SK-N-SH (cell line): ENCODE measurements around the gene PXT1. TPM values are rescaled to one million over a fixed set of nuclear protein-coding genes. Genes with fewer than 3 reads are reported as not detected.

Source experiments
- CTCF ChIA-PET: fragments of 300-600, 350-600 bp; formaldehyde crosslinking; extraction: SDS; loops from one replicate; lab custom pipeline; 2021; lab: Yijun Ruan, JAX
- POLR2A ChIA-PET: fragments of 350-600 bp; sonication (Branson Sonifier 250); formaldehyde crosslinking; extraction: SDS; loops from one replicate; lab custom pipeline; 2020; ENCODE audit warnings: antibody characterized with exemption, inconsistent platforms; lab: Yijun Ruan, JAX
- DNase-seq: peaks from one replicate; pipeline ENCODE4 v3.0.0; 2012
- H2AFZ ChIP-seq: fragments of 200-600 bp; sonication (generic); 2 replicates; pipeline ENCODE4 v1.8.1; 2016; ENCODE audit warnings: antibody characterized with exemption, mild to moderate bottlenecking, low read depth
- H3F3A ChIP-seq: fragments of 200-600 bp; sonication (generic); replicated peaks from 2 replicates; pipeline ENCODE3; 2016; ENCODE audit warnings: antibody characterized with exemption, mild to moderate bottlenecking; ENCODE audit not compliant: insufficient read depth
- H3K27ac ChIP-seq, 2 experiments: fragments of 200-500 bp in 1 of 2; fragments of 200-600 bp in 1 of 2; sonication (Bioruptor generic) in 1 of 2; sonication (generic), shearing (Covaris generic) in 1 of 2; 2 replicates each; pipeline versions ENCODE4 v1.5.1 to v1.6.1; 2014 to 2016; ENCODE audit warnings: low read depth in 2 of 2, inconsistent platforms in 1 of 2, low read length in 1 of 2, mild to moderate bottlenecking in 1 of 2, mixed read lengths in 1 of 2
- H3K27me3 ChIP-seq: fragments of 200-600 bp; sonication (generic), shearing (Covaris generic); 2 replicates; pipeline ENCODE4 v1.6.1; 2016; ENCODE audit warnings: mixed run types; ENCODE audit not compliant: insufficient read depth
- H3K36me3 ChIP-seq, 2 experiments: fragments of 200-500 bp in 1 of 2; fragments of 200-600 bp in 1 of 2; sonication (Bioruptor generic) in 1 of 2; sonication (generic) in 1 of 2; replicated peaks in 1 of 2; 2 replicates each; pipeline versions ENCODE3 to v1.5.1; 2014 to 2016; ENCODE audit warnings: low read length in 1 of 2, mild to moderate bottlenecking in 1 of 2; ENCODE audit not compliant: insufficient read depth in 2 of 2, control insufficient read depth in 1 of 2
- H3K4me1 ChIP-seq, 2 experiments: fragments of 200-500 bp in 1 of 2; fragments of 200-600 bp in 1 of 2; sonication (Bioruptor generic) in 1 of 2; sonication (generic), shearing (Covaris generic) in 1 of 2; 2 replicates each; pipeline versions ENCODE4 v1.5.1 to v1.6.1; 2014 to 2016; ENCODE audit warnings: low read depth in 1 of 2, low read length in 1 of 2, mixed run types in 1 of 2; ENCODE audit not compliant: insufficient read depth in 2 of 2, control insufficient read depth in 1 of 2
- H3K4me2 ChIP-seq: fragments of 200-600 bp; sonication (generic), shearing (Covaris generic); 2 replicates; pipeline ENCODE4 v1.6.1; 2017; ENCODE audit warnings: mixed run types
- H3K4me3 ChIP-seq, 2 experiments: fragments of 200-500 bp in 1 of 2; fragments of 200-600 bp in 1 of 2; sonication (Bioruptor generic) in 1 of 2; sonication (generic), shearing (Covaris generic) in 1 of 2; 2 replicates each; pipeline versions ENCODE4 v1.5.1 to v1.8.1; 2014 to 2016; ENCODE audit warnings: low read depth in 2 of 2, inconsistent platforms in 1 of 2, low read length in 1 of 2, mild to moderate bottlenecking in 1 of 2, mixed read lengths in 1 of 2, moderate library complexity in 1 of 2
- H3K79me2 ChIP-seq: fragments of 200-600 bp; sonication (generic); 2 replicates; pipeline ENCODE4 v1.8.1; 2017; ENCODE audit warnings: mild to moderate bottlenecking; ENCODE audit not compliant: insufficient read depth
- H3K9ac ChIP-seq: fragments of 200-600 bp; sonication (generic); 2 replicates; pipeline ENCODE4 v1.6.1; 2017; ENCODE audit warnings: mixed run types
- H3K9me2 ChIP-seq: fragments of 200-600 bp; sonication (generic); 2 replicates; pipeline ENCODE4 v1.6.1; 2017; ENCODE audit warnings: mixed run types
- H3K9me3 ChIP-seq: fragments of 200-600 bp; sonication (generic); 2 replicates; pipeline ENCODE4 v1.6.1; 2017; ENCODE audit warnings: mixed run types, mild to moderate bottlenecking, moderate library complexity
- H4K20me1 ChIP-seq: fragments of 200-600 bp; sonication (generic); 2 replicates; pipeline ENCODE4 v1.6.1; 2017; ENCODE audit warnings: mild to moderate bottlenecking, mixed run types; ENCODE audit not compliant: insufficient read depth
- CHD2 ChIP-seq: fragments of 150-350 bp; IDR thresholded peaks from 2 replicates; pipeline ENCODE4 v1.6.1; 2018; ENCODE audit warnings: low read length; ENCODE audit not compliant: partially characterized antibody
- GATA2 ChIP-seq: sonication (generic); formaldehyde crosslinking; IDR thresholded peaks from 2 replicates; pipeline ENCODE4 v1.5.0; 2020; ENCODE audit warnings: mild to moderate bottlenecking, missing genetic modification reagents
- MXI1 ChIP-seq: IDR thresholded peaks from 2 replicates; pipeline ENCODE4 v1.6.1; 2012; ENCODE audit warnings: mild to moderate bottlenecking, low read depth, low read length, improper control_type of control experiment
- RAD21 ChIP-seq: IDR thresholded peaks from 2 replicates; pipeline ENCODE4 v1.6.1; 2012; ENCODE audit warnings: mild to moderate bottlenecking, low read length
- RCOR1 ChIP-seq: fragments of 150-350 bp; IDR thresholded peaks from 2 replicates; pipeline ENCODE4 v1.6.1; 2017; ENCODE audit warnings: antibody characterized with exemption, low read length
- WGBS: methylation state at CpG from one replicate; pipeline ENCODE4 v1.1.6; 2017; ENCODE audit warnings: low lambda C conversion rate; 5-methylcytosine and 5-hydroxymethylcytosine counted together
- polyA plus RNA-seq, 3 experiments: library from polyadenylated mRNA; depleted of rRNA; stranded (reverse); fragments of >200 nt; gene quantifications; 2 replicates each; pipeline ENCODE4 v1.2.3, GENCODE V29; 2012
- TF ChIP-seq, protein P1 (sequence below): IDR thresholded peaks from 2 replicates; pipeline ENCODE4 v1.4.0; 2012; ENCODE audit warnings: low read depth, borderline replicate concordance
- TF ChIP-seq, protein P2 (sequence below): fragments of 150-350 bp; IDR thresholded peaks from 2 replicates; pipeline ENCODE4 v1.6.1; 2016; ENCODE audit warnings: mild to moderate bottlenecking, low read depth, low read length
- TF ChIP-seq, protein P3 (sequence below): IDR thresholded peaks from 2 replicates; pipeline ENCODE4 v1.6.1; 2012; ENCODE audit warnings: mild to moderate bottlenecking, low read depth, low read length, moderate library complexity

Gene PXT1
- polyA plus RNA-seq, 1 of the 3 experiments (the other 2 are of a cell fraction), result not detected

DNA sequence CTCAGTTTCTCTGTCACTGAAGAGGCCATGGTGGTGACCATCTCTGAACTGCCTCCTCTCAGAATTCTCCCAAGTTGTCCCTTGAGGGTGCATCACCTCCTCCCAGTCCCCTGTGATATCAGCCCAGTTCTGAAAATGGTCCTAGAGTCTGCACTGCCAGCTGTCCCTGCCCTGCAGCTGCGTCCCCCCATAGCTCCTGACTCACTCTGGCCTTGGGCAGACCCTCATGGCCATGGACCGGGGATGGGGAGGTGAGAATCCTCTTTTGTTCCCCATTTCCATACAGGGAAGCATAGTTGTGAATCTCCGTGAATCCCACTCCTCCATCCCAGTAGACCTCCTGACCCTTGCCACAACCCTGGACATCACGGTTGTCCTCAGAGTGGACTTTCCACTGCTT lies 59.7 kb downstream of the PXT1 start:
- Histone ChIP-seq H3K27ac (no peak overlapping the region), H3K79me2 (no peaks in the 10 kb centered on the region), H3K9me2 (no peaks in the 10 kb centered on the region), H4K20me1 (no peaks in the 10 kb centered on the region), H3K36me3 (no peaks in the 10 kb centered on the region), H3K9ac (no peak overlapping the region), H3K27me3 (no peaks in the 10 kb centered on the region), H3F3A (no peaks in the 10 kb centered on the region), H3K9me3 (no peaks in the 10 kb centered on the region), H3K4me3 (no peak overlapping the region), H3K4me2 (no peak overlapping the region), H2AFZ (no peak overlapping the region), H3K4me1 (peaks cover 0 to 14% of the 10 kb centered on the region in 2 experiments; a peak in 1 of 4 replicates)
- WGBS, result 69% methylated on average over 4 of the region's 4 CpGs
- TF ChIP-seq RAD21, result no peak
- TF ChIP-seq MXI1, result no peak
- TF ChIP-seq CHD2, result no peak
- TF ChIP-seq, protein P1, sequence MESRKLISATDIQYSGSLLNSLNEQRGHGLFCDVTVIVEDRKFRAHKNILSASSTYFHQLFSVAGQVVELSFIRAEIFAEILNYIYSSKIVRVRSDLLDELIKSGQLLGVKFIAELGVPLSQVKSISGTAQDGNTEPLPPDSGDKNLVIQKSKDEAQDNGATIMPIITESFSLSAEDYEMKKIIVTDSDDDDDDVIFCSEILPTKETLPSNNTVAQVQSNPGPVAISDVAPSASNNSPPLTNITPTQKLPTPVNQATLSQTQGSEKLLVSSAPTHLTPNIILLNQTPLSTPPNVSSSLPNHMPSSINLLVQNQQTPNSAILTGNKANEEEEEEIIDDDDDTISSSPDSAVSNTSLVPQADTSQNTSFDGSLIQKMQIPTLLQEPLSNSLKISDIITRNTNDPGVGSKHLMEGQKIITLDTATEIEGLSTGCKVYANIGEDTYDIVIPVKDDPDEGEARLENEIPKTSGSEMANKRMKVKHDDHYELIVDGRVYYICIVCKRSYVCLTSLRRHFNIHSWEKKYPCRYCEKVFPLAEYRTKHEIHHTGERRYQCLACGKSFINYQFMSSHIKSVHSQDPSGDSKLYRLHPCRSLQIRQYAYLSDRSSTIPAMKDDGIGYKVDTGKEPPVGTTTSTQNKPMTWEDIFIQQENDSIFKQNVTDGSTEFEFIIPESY, result no peak
- TF ChIP-seq, protein P2, sequence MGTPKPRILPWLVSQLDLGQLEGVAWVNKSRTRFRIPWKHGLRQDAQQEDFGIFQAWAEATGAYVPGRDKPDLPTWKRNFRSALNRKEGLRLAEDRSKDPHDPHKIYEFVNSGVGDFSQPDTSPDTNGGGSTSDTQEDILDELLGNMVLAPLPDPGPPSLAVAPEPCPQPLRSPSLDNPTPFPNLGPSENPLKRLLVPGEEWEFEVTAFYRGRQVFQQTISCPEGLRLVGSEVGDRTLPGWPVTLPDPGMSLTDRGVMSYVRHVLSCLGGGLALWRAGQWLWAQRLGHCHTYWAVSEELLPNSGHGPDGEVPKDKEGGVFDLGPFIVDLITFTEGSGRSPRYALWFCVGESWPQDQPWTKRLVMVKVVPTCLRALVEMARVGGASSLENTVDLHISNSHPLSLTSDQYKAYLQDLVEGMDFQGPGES, result no peak
- no peak for TF ChIP-seq GATA2 (CRISPR knock-in tag)
- TF ChIP-seq, protein P3, sequence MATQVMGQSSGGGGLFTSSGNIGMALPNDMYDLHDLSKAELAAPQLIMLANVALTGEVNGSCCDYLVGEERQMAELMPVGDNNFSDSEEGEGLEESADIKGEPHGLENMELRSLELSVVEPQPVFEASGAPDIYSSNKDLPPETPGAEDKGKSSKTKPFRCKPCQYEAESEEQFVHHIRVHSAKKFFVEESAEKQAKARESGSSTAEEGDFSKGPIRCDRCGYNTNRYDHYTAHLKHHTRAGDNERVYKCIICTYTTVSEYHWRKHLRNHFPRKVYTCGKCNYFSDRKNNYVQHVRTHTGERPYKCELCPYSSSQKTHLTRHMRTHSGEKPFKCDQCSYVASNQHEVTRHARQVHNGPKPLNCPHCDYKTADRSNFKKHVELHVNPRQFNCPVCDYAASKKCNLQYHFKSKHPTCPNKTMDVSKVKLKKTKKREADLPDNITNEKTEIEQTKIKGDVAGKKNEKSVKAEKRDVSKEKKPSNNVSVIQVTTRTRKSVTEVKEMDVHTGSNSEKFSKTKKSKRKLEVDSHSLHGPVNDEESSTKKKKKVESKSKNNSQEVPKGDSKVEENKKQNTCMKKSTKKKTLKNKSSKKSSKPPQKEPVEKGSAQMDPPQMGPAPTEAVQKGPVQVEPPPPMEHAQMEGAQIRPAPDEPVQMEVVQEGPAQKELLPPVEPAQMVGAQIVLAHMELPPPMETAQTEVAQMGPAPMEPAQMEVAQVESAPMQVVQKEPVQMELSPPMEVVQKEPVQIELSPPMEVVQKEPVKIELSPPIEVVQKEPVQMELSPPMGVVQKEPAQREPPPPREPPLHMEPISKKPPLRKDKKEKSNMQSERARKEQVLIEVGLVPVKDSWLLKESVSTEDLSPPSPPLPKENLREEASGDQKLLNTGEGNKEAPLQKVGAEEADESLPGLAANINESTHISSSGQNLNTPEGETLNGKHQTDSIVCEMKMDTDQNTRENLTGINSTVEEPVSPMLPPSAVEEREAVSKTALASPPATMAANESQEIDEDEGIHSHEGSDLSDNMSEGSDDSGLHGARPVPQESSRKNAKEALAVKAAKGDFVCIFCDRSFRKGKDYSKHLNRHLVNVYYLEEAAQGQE, result no peak
- TF ChIP-seq RCOR1, result no peak
- ChIA-PET POLR2A (no interaction called here), CTCF (interaction anchor here (1.4 to 4.5 kb wide), 2 partner anchors 22 to 80 kb away, joined by 7 to 26 read pairs; no protein-coding TSS in a partner anchor)
- no peak for DNase-seq
